Ishikawa (cell line): Measurements from ENCODE around the gene CACNA1D.

ENCODE experiments used
- CEBPB ChIP-seq: IDR thresholded peaks from 2 replicates; pipeline ENCODE4 v1.6.1; 2012
- CREB1 ChIP-seq: IDR thresholded peaks from 2 replicates; pipeline ENCODE4 v1.6.1; 2012; ENCODE audit warnings: low read depth
- EGR1 ChIP-seq: IDR thresholded peaks from 2 replicates; pipeline ENCODE4 v1.6.1; 2012
- EP300 ChIP-seq: IDR thresholded peaks from 2 replicates; pipeline ENCODE4 v1.6.1; 2012; ENCODE audit warnings: borderline replicate concordance
- FOXM1 ChIP-seq: IDR thresholded peaks from 2 replicates; pipeline ENCODE4 v1.6.1; 2012; ENCODE audit warnings: low read depth, borderline replicate concordance
- NFIC ChIP-seq: IDR thresholded peaks from 2 replicates; pipeline ENCODE4 v1.6.1; 2012
- RAD21 ChIP-seq: IDR thresholded peaks from 2 replicates; pipeline ENCODE4 v1.6.1; 2012; ENCODE audit warnings: low read depth
- REST ChIP-seq: IDR thresholded peaks from 2 replicates; pipeline ENCODE4 v1.6.1; 2012; ENCODE audit warnings: low read depth, mild to moderate bottlenecking
- TAF1 ChIP-seq: IDR thresholded peaks from 2 replicates; pipeline ENCODE4 v1.6.1; 2012; ENCODE audit warnings: low read depth, mild to moderate bottlenecking
- TCF12 ChIP-seq: IDR thresholded peaks from 2 replicates; pipeline ENCODE4 v1.6.1; 2012; ENCODE audit warnings: low read depth
- TEAD4 ChIP-seq: IDR thresholded peaks from 2 replicates; pipeline ENCODE4 v1.6.1; 2012
- YY1 ChIP-seq: IDR thresholded peaks from 2 replicates; pipeline ENCODE4 v1.6.1; 2012; ENCODE audit warnings: low read depth
- ZBTB7A ChIP-seq: IDR thresholded peaks from 2 replicates; pipeline ENCODE4 v1.6.1; 2012; ENCODE audit warnings: low read depth
- TF ChIP-seq, protein P1 (sequence below): IDR thresholded peaks from 2 replicates; pipeline ENCODE4 v1.6.1; 2012
- TF ChIP-seq, protein P2 (sequence below): IDR thresholded peaks from 2 replicates; pipeline ENCODE4 v1.6.1; 2012

Gene CACNA1D

GRCh38 chr3:53694666-53695323, 200.4 kb downstream of the CACNA1D start:
- TF ChIP-seq TEAD4 (no peak), CEBPB (no peak), TCF12 (no peak), CREB1 (no peak), ZBTB7A (no peak), YY1 (no peak), NFIC (no peak), FOXM1 (no peak), TAF1 (no peak), EGR1 (no peak), EP300 (no peak), RAD21 (no peak), REST (no peak)
- TF ChIP-seq, protein P1, sequence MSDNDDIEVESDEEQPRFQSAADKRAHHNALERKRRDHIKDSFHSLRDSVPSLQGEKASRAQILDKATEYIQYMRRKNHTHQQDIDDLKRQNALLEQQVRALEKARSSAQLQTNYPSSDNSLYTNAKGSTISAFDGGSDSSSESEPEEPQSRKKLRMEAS = no peak
- TF ChIP-seq, protein P2, sequence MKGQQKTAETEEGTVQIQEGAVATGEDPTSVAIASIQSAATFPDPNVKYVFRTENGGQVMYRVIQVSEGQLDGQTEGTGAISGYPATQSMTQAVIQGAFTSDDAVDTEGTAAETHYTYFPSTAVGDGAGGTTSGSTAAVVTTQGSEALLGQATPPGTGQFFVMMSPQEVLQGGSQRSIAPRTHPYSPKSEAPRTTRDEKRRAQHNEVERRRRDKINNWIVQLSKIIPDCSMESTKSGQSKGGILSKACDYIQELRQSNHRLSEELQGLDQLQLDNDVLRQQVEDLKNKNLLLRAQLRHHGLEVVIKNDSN = no peak

- TF ChIP-seq FOXM1 (no peak), REST (no peak), ZBTB7A (no peak), NFIC (no peak), TEAD4 (no peak), EGR1 (no peak), EP300 (no peak), TAF1 (no peak)
- TF ChIP-seq, protein P2 = no peak
Measured at GRCh38 chr3:53695324-53695690, 200.9 kb downstream of the CACNA1D start.

DNA sequence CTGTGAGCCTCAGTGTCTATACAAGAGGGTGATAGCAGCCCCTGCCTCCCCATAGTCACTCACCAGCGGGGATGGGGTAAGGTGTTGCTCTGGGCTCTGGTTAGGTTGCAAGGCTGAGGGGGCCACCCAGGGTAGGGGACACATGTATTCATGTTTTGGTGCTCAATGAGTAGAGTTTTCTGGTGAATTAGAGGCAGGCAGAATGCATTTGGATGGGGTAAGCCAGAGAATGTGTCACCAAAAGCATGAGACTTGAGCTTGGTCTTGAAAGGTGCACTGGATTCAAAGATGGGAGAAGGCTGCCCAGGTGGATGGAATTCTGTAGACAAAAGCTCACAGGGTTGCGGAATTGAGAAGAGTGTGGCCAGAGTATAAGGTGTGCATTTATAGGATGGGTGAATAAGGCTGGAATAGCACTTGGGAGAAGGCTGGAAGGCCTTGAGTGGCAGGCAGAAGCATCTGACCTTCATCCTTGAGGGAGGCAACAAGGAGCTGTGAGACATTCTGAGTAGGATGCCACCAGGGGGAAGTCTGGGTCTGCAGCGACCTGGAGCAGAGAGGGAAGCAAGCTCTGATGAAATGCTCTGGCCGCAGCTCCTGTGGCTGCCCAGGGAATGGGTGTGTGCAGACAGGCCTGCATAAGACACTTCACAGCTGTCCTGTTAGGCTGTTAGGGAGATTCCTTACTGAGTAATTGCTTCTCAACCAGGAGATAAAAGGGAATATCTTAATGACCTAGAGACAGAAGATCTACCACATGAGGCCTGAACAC, 202.2 kb downstream of the CACNA1D start:
- TF ChIP-seq FOXM1 (no peak), EGR1 (no peak), EP300 (no peak), REST (no peak), TCF12 (no peak), CREB1 (no peak), CEBPB (no peak), TAF1 (no peak), RAD21 (no peak), ZBTB7A (no peak), NFIC (no peak), YY1 (no peak), TEAD4 (no peak)
- TF ChIP-seq, protein P2 = no peak
- TF ChIP-seq, protein P1 = no peak
